Fibroblast of pulmonary artery (primary cell): Measurements from ENCODE around the gene SPTLC3.

Source experiments
- DNase-seq: peaks from one replicate; pipeline ENCODE4 v3.0.0-alpha.2; 2010; ENCODE audit warnings: low read depth
- H3K4me3 ChIP-seq: replicated peaks from 2 replicates; pipeline ENCODE4 v1.5.1; 2011; ENCODE audit warnings: low read depth, mild to moderate bottlenecking, control low read depth, low read length, moderate library complexity
- CTCF ChIP-seq: IDR thresholded peaks from 2 replicates; pipeline ENCODE4 v1.5.1; 2011; ENCODE audit warnings: mild to moderate bottlenecking, control low read depth, low read length, inconsistent platforms; ENCODE audit errors: missing control alignments

Gene SPTLC3

GRCh38 chr20:13128173-13128572 is 119.4 kb downstream of the SPTLC3 start:
- H3K4me3 ChIP-seq, result no peak overlapping the region
- no peak for DNase-seq
- TF ChIP-seq CTCF, result no peak

GRCh38 chr20:13130061-13130706 is 121.4 kb downstream of the SPTLC3 start:
- TF ChIP-seq CTCF, result no peak
- no peak overlapping the region for H3K4me3 ChIP-seq
- no peak for DNase-seq

GRCh38 chr20:13130707-13131103 is 121.9 kb downstream of the SPTLC3 start:
- TF ChIP-seq CTCF, result no peak
- no peak for DNase-seq
- no peak overlapping the region for H3K4me3 ChIP-seq

GRCh38 chr20:13131688-13132087 is 122.9 kb downstream of the SPTLC3 start:
- no peak overlapping the region for H3K4me3 ChIP-seq
- no peak for TF ChIP-seq CTCF
- no peak for DNase-seq

GRCh38 chr20:13139459-13140150 is 130.8 kb downstream of the SPTLC3 start:
- no peak for DNase-seq
- H3K4me3 ChIP-seq, result no peak overlapping the region
- no peak for TF ChIP-seq CTCF

GRCh38 chr20:13140201-13140600 is 131.4 kb downstream of the SPTLC3 start:
- no peak overlapping the region for H3K4me3 ChIP-seq
- no peak for DNase-seq
- no peak for TF ChIP-seq CTCF

- no peak for TF ChIP-seq CTCF
- no peak for DNase-seq
- no peak overlapping the region for H3K4me3 ChIP-seq
These were observed 132.0 kb downstream of the SPTLC3 start for GRCh38 chr20:13140775-13141174.
